Transverse colon (tissue), 4 donors: Measurements from ENCODE around the gene COL21A1. TPM values are rescaled to one million over a fixed set of nuclear protein-coding genes. Genes with fewer than 3 reads are reported as not detected.

ENCODE experiments used
- DNase-seq: peaks from one replicate; pipeline ENCODE4 v3.0.0-alpha.2; 2019
- H3K27ac ChIP-seq, 4 donors: fragments of 200-600 bp; sonication (generic); 2 replicates each; pipeline ENCODE4 v1.5.1; 2016 to 2018; ENCODE audit warnings: inconsistent platforms in 4 of 4
- H3K27me3 ChIP-seq: fragments of 200-600 bp; sonication (generic); 2 replicates; pipeline ENCODE4 v1.5.1; 2017; ENCODE audit warnings: inconsistent platforms
- H3K36me3 ChIP-seq, 4 donors: fragments of 200-600 bp; sonication (generic); 2 replicates each; pipeline ENCODE4 v1.5.1; 2017 to 2019; ENCODE audit warnings: inconsistent platforms in 4 of 4
- H3K4me1 ChIP-seq, 4 donors: fragments of 200-600 bp; sonication (generic); 2 replicates each; pipeline ENCODE4 v1.5.1; 2017 to 2020; ENCODE audit warnings: inconsistent platforms in 4 of 4
- H3K4me3 ChIP-seq, 4 donors: fragments of 200-600 bp; sonication (generic); 1 replicate in 1 of 4; 2 replicates in 3 of 4; pipeline versions ENCODE4 v1.5.1 to v1.6.1; 2017 to 2019; ENCODE audit warnings: inconsistent platforms in 4 of 4
- H3K9me3 ChIP-seq, 2 donors: fragments of 200-600 bp; sonication (generic); 2 replicates each; pipeline ENCODE4 v1.5.1; 2017 to 2019; ENCODE audit warnings: inconsistent platforms in 2 of 2
- EP300 ChIP-seq: sonication (generic); formaldehyde crosslinking; IDR thresholded peaks from one replicate; pipeline ENCODE4 v1.6.1; 2017; ENCODE audit warnings: antibody characterized with exemption, low read depth
- POLR2A ChIP-seq: fragments of 450-650 bp; IDR thresholded peaks from one replicate; pipeline ENCODE4 v1.6.1; 2016; ENCODE audit warnings: antibody characterized with exemption, mild to moderate bottlenecking, moderate library complexity
- POLR2AphosphoS5 ChIP-seq, 3 donors: sonication (generic); formaldehyde crosslinking; IDR thresholded peaks; one replicate each; pipeline ENCODE4 v1.6.1; 2016; ENCODE audit warnings: antibody characterized with exemption in 3 of 3
- WGBS, 2 donors: methylation state at CpG; one replicate each; pipeline ENCODE4 v1.1.5; 2018; ENCODE audit warnings: low coverage in 1 of 2; 5-methylcytosine and 5-hydroxymethylcytosine counted together
- in situ Hi-C, 4 donors: fragments of 200-750 bp; cut with MboI; loops; one replicate each; pipeline versions ENCODE4 v1.15.0 to v1.15.1; 2017; ENCODE audit warnings: low sequenced_read_pairs in 3 of 4, low pct_ligation_motif_present in 1 of 4, low pct_unique_long_range_greater_than_20kb in 1 of 4
- intact Hi-C: fragments of 100-400 bp; cut with DNase I; formaldehyde crosslinking; loops from one replicate; pipeline ENCODE4 v1.15.1; 2023; ENCODE audit warnings: low total_unique reads
- total RNA-seq, 4 donors: library from RNA; depleted of rRNA; stranded (reverse); fragments of >200 nt; gene quantifications; one replicate each; pipeline ENCODE4 v1.1.0, GENCODE V29; 2016
- TF ChIP-seq, protein P1 (sequence below), 5 experiments: fragments of 200-600 bp in 3 of 5; fragments of 450-650 bp in 2 of 5; sonication (generic) in 3 of 5; IDR thresholded peaks; 1 replicate in 2 of 5; 2 replicates in 3 of 5; pipeline ENCODE4 v1.5.1; 2016 to 2017; ENCODE audit warnings: antibody characterized with exemption in 5 of 5, inconsistent platforms in 3 of 5, mild to moderate bottlenecking in 2 of 5, moderate library complexity in 1 of 5

COL21A1 gene
- total RNA-seq, 4 donors from 2014 or later, result 0.40 to 5.7 (median 3.3) TPM

DNA sequence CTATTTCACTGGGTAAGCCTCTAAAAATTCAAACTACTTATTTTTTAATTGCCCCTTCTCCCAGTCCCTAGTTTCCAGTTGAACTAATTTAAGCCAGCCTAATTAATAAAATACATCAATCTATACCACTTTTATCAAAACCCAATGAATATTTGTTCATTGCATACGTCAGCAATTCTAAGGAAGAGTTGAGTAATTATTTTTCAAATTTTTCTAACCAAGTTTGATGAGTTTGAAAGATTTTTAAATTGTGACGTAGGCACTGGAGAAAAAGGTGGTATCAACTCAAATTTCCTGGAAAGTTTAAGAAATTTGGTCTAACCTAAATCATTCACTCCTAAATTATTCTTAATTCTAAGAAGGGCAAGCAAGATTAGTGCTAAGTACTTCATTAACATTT lies 35.7 kb downstream of the COL21A1 start:
- WGBS, 2 donors, result 37 to 73% methylated on average over 2 of the region's 2 CpGs
- no peak for TF ChIP-seq EP300
- TF ChIP-seq, protein P1, sequence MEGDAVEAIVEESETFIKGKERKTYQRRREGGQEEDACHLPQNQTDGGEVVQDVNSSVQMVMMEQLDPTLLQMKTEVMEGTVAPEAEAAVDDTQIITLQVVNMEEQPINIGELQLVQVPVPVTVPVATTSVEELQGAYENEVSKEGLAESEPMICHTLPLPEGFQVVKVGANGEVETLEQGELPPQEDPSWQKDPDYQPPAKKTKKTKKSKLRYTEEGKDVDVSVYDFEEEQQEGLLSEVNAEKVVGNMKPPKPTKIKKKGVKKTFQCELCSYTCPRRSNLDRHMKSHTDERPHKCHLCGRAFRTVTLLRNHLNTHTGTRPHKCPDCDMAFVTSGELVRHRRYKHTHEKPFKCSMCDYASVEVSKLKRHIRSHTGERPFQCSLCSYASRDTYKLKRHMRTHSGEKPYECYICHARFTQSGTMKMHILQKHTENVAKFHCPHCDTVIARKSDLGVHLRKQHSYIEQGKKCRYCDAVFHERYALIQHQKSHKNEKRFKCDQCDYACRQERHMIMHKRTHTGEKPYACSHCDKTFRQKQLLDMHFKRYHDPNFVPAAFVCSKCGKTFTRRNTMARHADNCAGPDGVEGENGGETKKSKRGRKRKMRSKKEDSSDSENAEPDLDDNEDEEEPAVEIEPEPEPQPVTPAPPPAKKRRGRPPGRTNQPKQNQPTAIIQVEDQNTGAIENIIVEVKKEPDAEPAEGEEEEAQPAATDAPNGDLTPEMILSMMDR (IDR thresholded peaks at IDR 0.05), result no peak
- no peak for TF ChIP-seq POLR2AphosphoS5 (IDR thresholded peaks at IDR 0.05)
- TF ChIP-seq POLR2A, result no peak
- Histone ChIP-seq H3K4me1 (no peaks in the 10 kb centered on the region), H3K9me3 (no peaks in the 10 kb centered on the region), H3K4me3 (no peak overlapping the region), H3K36me3 (no peaks in the 10 kb centered on the region), H3K27ac (no peak overlapping the region), H3K27me3 (no peaks in the 10 kb centered on the region)
- intact Hi-C loops, result no loop called here
- in situ Hi-C loops, result no loop called here
- DNase-seq, result no peak

DNA sequence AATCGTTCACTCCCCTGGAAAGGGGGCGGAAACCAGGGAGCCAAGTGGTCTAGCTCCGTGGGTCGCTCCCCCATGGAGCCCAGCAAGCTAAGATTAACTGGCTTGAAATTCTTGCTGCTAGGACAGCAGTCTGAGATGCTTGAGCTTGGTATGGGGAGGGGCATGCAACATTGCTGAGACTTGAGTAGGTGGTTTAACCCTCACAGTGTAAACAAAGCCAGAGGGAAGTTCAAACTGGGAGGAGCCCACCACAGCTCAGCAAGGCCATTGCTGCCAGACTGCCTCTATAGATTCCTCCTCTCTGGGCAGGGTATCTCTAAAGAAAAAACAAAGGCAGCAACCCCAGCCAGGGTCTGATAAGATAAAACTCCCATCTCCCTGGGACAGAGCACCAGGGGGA lies 43.2 kb downstream of the COL21A1 start:
- Histone ChIP-seq H3K4me3 (no peak overlapping the region), H3K36me3 (no peaks in the 10 kb centered on the region)
- WGBS, 2 donors, result 92% methylated on average over 4 of the region's 4 CpGs; no CpG with 5 or more reads in 1 of the 2 donors

DNA sequence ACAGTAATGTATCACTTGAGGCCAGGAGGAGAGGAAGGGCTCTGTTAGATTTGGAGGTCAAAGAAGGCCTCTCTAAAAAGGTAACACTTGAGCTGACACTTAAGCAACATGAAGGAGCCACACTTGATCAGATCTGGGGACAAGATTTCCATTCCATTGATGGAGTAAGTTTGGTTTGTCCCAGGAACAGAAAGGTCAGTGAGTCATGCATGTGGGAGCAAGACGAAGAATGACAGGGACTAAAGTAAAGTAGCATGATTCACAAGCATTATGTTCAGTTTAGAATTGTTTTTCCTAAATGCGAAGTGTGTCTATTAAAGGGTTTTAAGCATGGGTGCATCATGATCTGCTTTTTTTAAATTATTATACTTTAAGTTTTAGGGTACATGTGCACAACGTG lies 47.4 kb downstream of the COL21A1 start:
- no peaks in the 10 kb centered on the region for H3K4me1 ChIP-seq
- TF ChIP-seq POLR2A (no peak), POLR2AphosphoS5 (IDR thresholded peaks at IDR 0.05) (no peak), EP300 (no peak)
- TF ChIP-seq, protein P1 (IDR thresholded peaks at IDR 0.05), result no peak
- H3K27ac ChIP-seq, result no peak overlapping the region
- WGBS, 2 donors, result 80 to 83% methylated on average over 3 of the region's 3 CpGs
- in situ Hi-C loops (no loop called here), intact Hi-C loops (no loop called here)
- H3K4me3 ChIP-seq, result no peak overlapping the region
- H3K36me3 ChIP-seq, result no peaks in the 10 kb centered on the region
- H3K27me3 ChIP-seq, result no peaks in the 10 kb centered on the region
- no peak for DNase-seq
- peaks cover 0 to 5% of the 10 kb centered on the region in 2 donors for H3K9me3 ChIP-seq

More for the DNA sequence above, 43.2 kb downstream of the COL21A1 start:
- Histone ChIP-seq H3K27me3 (no peaks in the 10 kb centered on the region), H3K27ac (no peak overlapping the region), H3K9me3 (no peaks in the 10 kb centered on the region), H3K4me1 (no peaks in the 10 kb centered on the region)
- no peak for DNase-seq
- intact Hi-C loops, result no loop called here
- in situ Hi-C loops, result no loop called here
- TF ChIP-seq POLR2A (no peak), EP300 (no peak), POLR2AphosphoS5 (IDR thresholded peaks at IDR 0.05) (no peak)
- TF ChIP-seq, protein P1 (IDR thresholded peaks at IDR 0.05), result no peak

DNA sequence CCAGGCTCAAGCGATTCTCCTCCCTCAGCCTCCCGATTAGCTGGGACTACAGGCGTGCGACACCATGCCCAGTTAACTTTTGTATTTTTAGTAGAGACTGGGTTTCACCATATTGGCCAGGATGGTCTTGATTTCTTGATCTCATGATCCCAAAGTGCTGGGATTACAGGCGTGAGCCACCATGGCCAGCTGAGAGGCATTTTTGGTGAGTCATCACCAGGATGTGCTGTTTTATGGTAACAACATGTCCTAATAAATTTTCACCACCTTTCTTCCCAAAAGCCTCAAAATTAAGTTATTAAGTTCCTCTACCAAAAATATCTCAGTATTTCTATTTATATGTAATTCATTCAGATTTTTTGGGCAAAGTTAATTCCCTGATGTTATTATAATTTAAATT lies 53.5 kb downstream of the COL21A1 start:
- no peaks in the 10 kb centered on the region for H3K27me3 ChIP-seq
- H3K4me3 ChIP-seq, result no peak overlapping the region
- WGBS, 2 donors, result 77 to 94% methylated on average over 3 to 5 of the region's 5 CpGs
- no peaks in the 10 kb centered on the region for H3K36me3 ChIP-seq
- intact Hi-C loops, result no loop called here
- H3K9me3 ChIP-seq, result peaks cover 2 to 5% of the 10 kb centered on the region in 2 donors
- TF ChIP-seq POLR2A (no peak), EP300 (no peak), POLR2AphosphoS5 (IDR thresholded peaks at IDR 0.05) (no peak)
- TF ChIP-seq, protein P1 (IDR thresholded peaks at IDR 0.05), result no peak
- no peaks in the 10 kb centered on the region for H3K4me1 ChIP-seq
- H3K27ac ChIP-seq, result no peak overlapping the region
- in situ Hi-C loops, result no loop called here
- no peak for DNase-seq
